ENCODE data around the gene KCNQ5.

GRCh38 chr6:72675396-72675795 lies 53.5 kb downstream of the KCNQ5 start:
- TF ChIP-seq CTCF (IDR thresholded peaks at IDR 0.05) (no peak), EZH2phosphoT487 (IDR thresholded peaks at IDR 0.05) (no peak), EZH2 (IDR thresholded peaks at IDR 0.05) (no peak)
